AG04450 (cell line): Measurements from ENCODE around the gene ZCCHC7. TPM values are rescaled to one million over a fixed set of nuclear protein-coding genes. Genes with fewer than 3 reads are reported as not detected.
"Not testable (repeated sequence)": the region's sequence is repeated elsewhere in the genome, so short reads cannot be mapped to it uniquely, and the experiment has no call there.

Experiments
- CTCF ChIA-PET: fragments of 300-600, 350-600 bp; formaldehyde crosslinking; extraction: SDS; loops from one replicate; lab custom pipeline; 2022; ENCODE audit warnings: antibody characterized with exemption, inconsistent platforms; lab: Charles Lee
- POLR2A ChIA-PET: fragments of 350-600 bp; formaldehyde crosslinking; extraction: SDS; loops from one replicate; lab custom pipeline; 2021; ENCODE audit warnings: antibody characterized with exemption, inconsistent platforms; lab: Yijun Ruan, JAX
- DNase-seq: peaks from one replicate; pipeline ENCODE4 v3.0.0-alpha.2; 2011; ENCODE audit warnings: low read depth, low spot score
- H3K27ac ChIP-seq: one replicate; pipeline ENCODE4 v1.5.1; 2012; ENCODE audit warnings: low read depth, low read length, control low read depth
- H3K27me3 ChIP-seq: one replicate; pipeline ENCODE4 v1.6.0; 2012; ENCODE audit warnings: low read length; ENCODE audit not compliant: control insufficient read depth, insufficient read depth
- H3K4me3 ChIP-seq: 2 replicates; pipeline ENCODE4 v1.5.1; 2011; ENCODE audit warnings: mild to moderate bottlenecking, low read depth, low read length, control low read depth
- H3K9me3 ChIP-seq: 2 replicates; pipeline ENCODE4 v1.5.1; 2012; ENCODE audit warnings: low read length; ENCODE audit not compliant: control insufficient read depth, insufficient read depth
- CTCF ChIP-seq: IDR thresholded peaks from 2 replicates; pipeline ENCODE4 v1.5.1; 2011; ENCODE audit warnings: low read depth, low read length, control low read depth, inconsistent platforms
- polyA plus RNA-seq: library from polyadenylated mRNA; depleted of rRNA; stranded (reverse); fragments of >200 nt; gene quantifications from 2 replicates; pipeline ENCODE4 v1.2.3, GENCODE V29; 2011

The ZCCHC7 gene
- polyA plus RNA-seq, 1 experiment, result 21.6 TPM

DNA sequence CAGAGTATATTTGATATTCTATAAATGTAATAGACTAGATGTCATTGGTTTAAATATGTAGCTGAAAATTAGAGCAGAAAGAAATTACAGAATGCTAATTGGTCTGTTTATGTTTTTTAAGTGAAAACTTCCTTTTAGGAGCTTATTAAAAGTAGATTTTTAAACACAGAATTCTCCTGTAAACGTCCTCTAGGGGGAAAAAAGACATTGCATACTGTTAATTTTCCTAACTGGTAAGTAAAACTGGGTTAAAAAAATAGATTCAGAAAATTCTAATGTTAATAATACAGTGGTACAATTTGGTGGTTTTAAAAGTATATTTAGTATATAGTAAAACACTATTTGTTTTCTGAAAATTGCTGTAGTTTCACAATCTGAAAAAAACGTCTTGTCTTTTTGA is 59.8 kb downstream of the ZCCHC7 start:
- TF ChIP-seq CTCF, result 0 out of 2 replicates have a peak, but pooled peaks have one; percentile 8
- no peak overlapping the region for H3K4me3 ChIP-seq
- no peaks in the 10 kb centered on the region for H3K9me3 ChIP-seq
- ChIA-PET CTCF (no interaction called here), POLR2A (no interaction called here)
- no peaks in the 10 kb centered on the region for H3K27me3 ChIP-seq
- H3K27ac ChIP-seq, result no peak overlapping the region
- DNase-seq, result no peak

DNA sequence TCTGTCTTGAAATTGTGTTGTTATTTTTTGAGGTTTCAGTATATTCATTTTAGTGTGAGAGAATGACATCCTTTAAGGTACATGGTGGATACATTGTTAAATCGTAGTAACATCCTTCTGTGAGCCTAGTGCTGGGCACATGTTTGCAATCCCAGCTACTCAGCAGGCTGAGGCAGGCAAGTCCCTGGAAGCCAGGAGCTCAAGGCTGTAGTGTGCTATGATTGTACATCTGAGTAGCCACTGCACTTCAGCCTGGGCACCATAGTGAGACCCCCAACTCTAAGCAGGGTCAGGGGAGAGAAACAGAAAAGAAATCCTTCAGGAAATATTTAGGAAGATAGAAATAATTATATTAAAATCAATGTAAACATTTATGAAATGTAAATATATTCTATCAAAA is 62.3 kb downstream of the ZCCHC7 start:
- Histone ChIP-seq H3K4me3 (no peak overlapping the region), H3K27me3 (no peaks in the 10 kb centered on the region), H3K27ac (no peak overlapping the region), H3K9me3 (no peaks in the 10 kb centered on the region)
- no peak for TF ChIP-seq CTCF
- ChIA-PET CTCF (no interaction called here), POLR2A (no interaction called here)
- no peak for DNase-seq

DNA sequence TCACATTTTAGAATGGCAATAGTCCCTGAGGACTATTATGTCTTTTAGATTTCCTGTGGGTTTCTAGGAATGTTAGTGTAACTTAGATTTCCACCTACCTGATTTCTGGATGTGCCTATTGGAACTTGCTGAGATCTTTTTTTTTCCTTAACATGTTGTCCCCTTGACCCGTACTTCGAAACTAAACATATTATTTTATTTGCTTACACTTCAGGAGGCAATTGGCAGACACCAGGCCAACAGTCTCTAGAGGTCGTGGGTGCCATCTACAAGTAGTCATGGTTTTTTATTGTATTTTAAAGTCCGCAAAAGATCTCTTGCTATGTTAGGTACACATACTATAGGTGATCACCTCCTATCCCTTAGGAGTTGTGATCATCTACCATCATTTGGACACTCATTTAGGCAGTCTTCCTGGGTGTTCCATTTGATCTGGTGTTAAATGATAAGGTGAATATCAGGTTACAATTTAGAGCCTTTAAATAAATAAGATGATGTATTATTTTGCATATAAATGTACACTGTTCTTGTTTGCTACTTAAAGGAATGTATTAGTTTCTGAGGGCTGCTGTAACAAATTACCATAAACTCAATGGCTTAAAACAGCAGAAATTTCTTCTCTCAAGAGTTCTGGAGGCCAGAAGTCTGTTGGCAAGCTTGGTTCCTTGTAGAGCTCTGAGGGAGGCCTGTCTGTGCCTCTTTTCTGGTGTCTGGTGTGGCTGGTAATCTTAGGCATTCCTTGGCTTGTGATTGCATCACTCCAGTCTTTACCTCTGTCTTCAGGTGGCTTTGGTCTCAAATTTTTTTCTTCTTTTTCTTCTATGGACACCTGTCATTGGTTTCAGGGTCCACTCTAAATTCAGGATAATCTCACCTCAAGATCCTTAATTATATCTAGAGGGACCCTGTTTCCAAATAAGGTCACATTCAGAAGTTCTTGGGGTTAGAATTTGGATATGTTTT is 64.8 kb downstream of the ZCCHC7 start:
- CTCF ChIA-PET, result no interaction called here
- Histone ChIP-seq H3K4me3 (no peak overlapping the region), H3K9me3 (no peaks in the 10 kb centered on the region), H3K27me3 (no peaks in the 10 kb centered on the region), H3K27ac (no peak overlapping the region)
- POLR2A ChIA-PET, result no interaction called here
- DNase-seq, result no peak
- no peak for TF ChIP-seq CTCF

DNA sequence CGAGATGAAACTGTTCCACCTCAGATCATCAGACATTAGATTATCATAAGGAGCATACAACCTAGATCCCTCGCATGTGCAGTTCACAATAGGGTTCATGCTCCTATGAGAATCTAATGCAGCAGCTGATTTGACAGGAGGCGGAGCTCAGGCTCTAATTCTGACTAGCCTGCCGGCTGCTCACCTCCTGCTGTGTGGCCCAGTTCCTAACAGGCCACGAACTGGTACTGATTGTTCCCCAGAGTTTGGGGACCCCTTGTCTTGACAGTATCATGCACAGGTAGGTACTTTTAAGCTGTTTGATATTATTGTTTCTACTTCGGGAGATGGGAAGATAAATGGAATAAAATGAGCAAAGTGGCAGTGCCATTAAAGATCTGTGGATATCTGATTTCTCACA is 66.9 kb downstream of the ZCCHC7 start:
- Histone ChIP-seq H3K27me3 (no peaks in the 10 kb centered on the region), H3K27ac (no peak overlapping the region), H3K4me3 (no peak overlapping the region), H3K9me3 (no peaks in the 10 kb centered on the region)
- ChIA-PET POLR2A (no interaction called here), CTCF (no interaction called here)
- DNase-seq, result no peak
- no peak for TF ChIP-seq CTCF

DNA sequence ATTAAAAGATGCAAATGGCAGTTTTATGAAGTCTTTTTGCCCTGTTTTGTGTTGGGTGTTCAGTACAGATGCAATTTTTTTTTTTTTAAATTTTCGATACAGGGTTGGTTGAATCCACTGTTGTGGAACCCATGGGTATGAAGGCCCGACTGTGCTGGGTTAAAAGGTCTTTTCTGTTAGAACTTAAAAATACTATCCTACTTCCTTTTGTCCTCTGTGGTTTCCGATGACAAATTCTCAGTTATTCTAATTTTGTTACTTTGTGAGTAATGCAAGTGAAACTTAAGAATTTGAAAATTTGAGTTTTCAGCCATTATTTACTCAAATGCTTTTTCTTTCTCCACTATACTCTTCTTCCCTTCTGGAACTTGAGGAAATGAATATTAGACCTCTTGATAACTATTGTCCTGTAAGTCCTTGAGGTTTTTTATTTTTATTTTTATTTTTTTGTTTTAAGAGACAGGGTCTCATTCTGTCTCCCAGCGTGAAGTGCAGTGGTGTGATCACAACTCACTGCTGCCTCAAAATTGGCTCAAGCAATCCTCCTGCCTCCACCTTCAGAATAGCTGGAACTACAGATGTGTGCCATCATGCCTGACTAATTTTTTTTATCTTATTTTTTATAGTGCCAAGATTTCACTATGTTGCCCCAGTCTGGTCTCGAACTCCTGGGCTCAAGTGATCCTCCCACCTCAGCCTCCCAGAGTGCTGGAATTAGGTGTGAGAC is 67.5 kb downstream of the ZCCHC7 start:
- POLR2A ChIA-PET, result no interaction called here
- Histone ChIP-seq H3K27ac (no peak overlapping the region), H3K9me3 (no peaks in the 10 kb centered on the region), H3K4me3 (no peak overlapping the region), H3K27me3 (no peaks in the 10 kb centered on the region)
- CTCF ChIA-PET, result no interaction called here
- no peak for DNase-seq
- no peak for TF ChIP-seq CTCF

DNA sequence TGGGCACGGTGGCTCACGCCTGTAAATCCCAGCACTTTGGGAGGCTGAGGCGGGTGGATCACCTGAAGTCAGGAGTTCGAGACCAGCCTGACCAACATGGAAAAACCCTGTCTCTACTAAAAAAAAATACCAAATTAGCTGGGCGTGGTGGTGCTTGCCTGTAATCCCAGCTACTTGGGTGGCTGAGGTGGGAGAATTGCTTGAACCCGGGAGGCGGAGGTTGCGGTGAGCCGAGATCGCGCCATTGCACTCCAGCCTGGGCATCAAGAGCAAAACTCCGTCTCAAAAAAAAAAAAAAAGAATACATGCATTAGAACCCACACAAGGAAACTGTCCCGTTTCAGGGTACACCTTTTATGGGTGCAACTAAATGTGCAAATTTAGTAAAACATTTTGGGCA is 70.4 kb downstream of the ZCCHC7 start:
- DNase-seq, CTCF ChIA-PET, POLR2A ChIA-PET, H3K27ac ChIP-seq, H3K4me3 ChIP-seq, H3K27me3 ChIP-seq, H3K9me3 ChIP-seq: not testable (repeated sequence)
